HFFc6 (cell line): Measurements from ENCODE around the gene EXOC6B. TPM values are rescaled to one million over a fixed set of nuclear protein-coding genes. Genes with fewer than 3 reads are reported as not detected.
A peak's percentile ranks its signal among the peaks of the same experiment; 100 is the strongest.

Experiments used
- DNase-seq: peaks from one replicate; pipeline ENCODE4 v3.0.0-alpha.2; 2018
- H3K27ac Mint-ChIP-seq: 2 replicates; pipeline ENCODE4 v1.8.0; 2020; ENCODE audit warnings: mild to moderate bottlenecking, mixed read lengths
- H3K27me3 Mint-ChIP-seq: 2 replicates; pipeline ENCODE4 v1.8.0; 2021; ENCODE audit warnings: mild to moderate bottlenecking, moderate library complexity, mixed read lengths; ENCODE audit not compliant: insufficient read depth
- H3K36me3 Mint-ChIP-seq: 2 replicates; pipeline ENCODE4 v1.8.0; 2021; ENCODE audit warnings: low read depth, mixed read lengths
- H3K4me1 Mint-ChIP-seq: 2 replicates; pipeline ENCODE4 v1.8.0; 2020; ENCODE audit warnings: low read depth, mixed read lengths
- H3K4me3 Mint-ChIP-seq: 2 replicates; pipeline ENCODE4 v1.8.0; 2020; ENCODE audit warnings: mild to moderate bottlenecking, moderate library complexity, mixed read lengths
- H3K9me3 Mint-ChIP-seq: 2 replicates; pipeline ENCODE4 v1.8.0; 2020; ENCODE audit warnings: mild to moderate bottlenecking, mixed read lengths
- CTCF ChIP-seq: fragments of 200-600 bp; sonication (generic); IDR thresholded peaks from 2 replicates; pipeline ENCODE4 v1.5.0; 2021; ENCODE audit warnings: antibody characterized with exemption, mild to moderate bottlenecking
- total RNA-seq, 6 experiments: library from RNA; stranded (reverse); fragmentation: NEBNext Ultra II Directional; extraction: Animal tissue kit (Norgen Biotek cat#: 25700); gene quantifications; 2 replicates in 1 of 6; 3 replicates in 5 of 6; pipeline ENCODE4 v1.2.3, GENCODE V29; 2021

The EXOC6B gene
- total RNA-seq, 6 experiments from 2014 or later = 24.8 to 33.0 (median 27.4) TPM

- no peak for TF ChIP-seq CTCF
- Mint-ChIP-seq H3K4me3 (no peak overlapping the region), H3K4me1 (no peaks in the 10 kb centered on the region), H3K36me3 (no peaks in the 10 kb centered on the region), H3K27ac (no peak overlapping the region), H3K27me3 (no peaks in the 10 kb centered on the region), H3K9me3 (no peaks in the 10 kb centered on the region)
- no peak for DNase-seq
These were observed 487.8 kb downstream of the EXOC6B start for GRCh38 chr2:72338076-72338475.

- Mint-ChIP-seq H3K4me1 (peaks cover 5% of the 10 kb centered on the region; the same call in 1 of the 2 replicates), H3K27ac (no peak overlapping the region), H3K27me3 (peaks cover 2% of the 10 kb centered on the region), H3K36me3 (no peaks in the 10 kb centered on the region; the same call in 1 of the 2 replicates), H3K4me3 (no peak overlapping the region), H3K9me3 (no peaks in the 10 kb centered on the region)
- no peak for TF ChIP-seq CTCF
- no peak for DNase-seq
These were observed 493.1 kb downstream of the EXOC6B start for GRCh38 chr2:72332720-72333119.

GRCh38 chr2:72330652-72331051, 495.2 kb downstream of the EXOC6B start:
- Mint-ChIP-seq H3K9me3 (no peaks in the 10 kb centered on the region), H3K4me3 (no peak overlapping the region), H3K27ac (no peak overlapping the region), H3K27me3 (peaks cover 2% of the 10 kb centered on the region), H3K36me3 (no peaks in the 10 kb centered on the region; the same call in 1 of the 2 replicates), H3K4me1 (peaks cover 11% of the 10 kb centered on the region; the same call in 1 of the 2 replicates)
- no peak for TF ChIP-seq CTCF
- no peak for DNase-seq

GRCh38 chr2:72326759-72327158, 499.1 kb downstream of the EXOC6B start:
- H3K27me3 Mint-ChIP-seq = peaks cover 2% of the 10 kb centered on the region
- no peaks in the 10 kb centered on the region for H3K36me3 Mint-ChIP-seq
- H3K9me3 Mint-ChIP-seq = no peaks in the 10 kb centered on the region
- peak; percentile 9 for DNase-seq
- TF ChIP-seq CTCF = no peak
- H3K27ac Mint-ChIP-seq = no peak overlapping the region
- no peak overlapping the region for H3K4me3 Mint-ChIP-seq
- H3K4me1 Mint-ChIP-seq = peaks cover 11% of the 10 kb centered on the region; the same call in 1 of the 2 replicates

GRCh38 chr2:72325592-72326422, 500.0 kb downstream of the EXOC6B start:
- Mint-ChIP-seq H3K4me1 (peaks cover 11% of the 10 kb centered on the region; the same call in 1 of the 2 replicates), H3K4me3 (no peak overlapping the region), H3K27ac (no peak overlapping the region), H3K27me3 (peaks cover 2% of the 10 kb centered on the region), H3K36me3 (no peaks in the 10 kb centered on the region), H3K9me3 (no peaks in the 10 kb centered on the region)
- TF ChIP-seq CTCF = peak; percentile 82
- DNase-seq = peak; percentile 19
